ENCODE measurements around the gene PRPF8. TPM values are rescaled to one million over a fixed set of nuclear protein-coding genes. Genes with fewer than 3 reads are reported as not detected.
A peak's percentile ranks its signal among the peaks of the same experiment; 100 is the strongest.
"Not testable (repeated sequence)": the region's sequence is repeated elsewhere in the genome, so short reads cannot be mapped to it uniquely, and the experiment has no call there.

The PRPF8 gene
- total RNA-seq, 2 donors from 2014 or later: 298 to 375 TPM

DNA sequence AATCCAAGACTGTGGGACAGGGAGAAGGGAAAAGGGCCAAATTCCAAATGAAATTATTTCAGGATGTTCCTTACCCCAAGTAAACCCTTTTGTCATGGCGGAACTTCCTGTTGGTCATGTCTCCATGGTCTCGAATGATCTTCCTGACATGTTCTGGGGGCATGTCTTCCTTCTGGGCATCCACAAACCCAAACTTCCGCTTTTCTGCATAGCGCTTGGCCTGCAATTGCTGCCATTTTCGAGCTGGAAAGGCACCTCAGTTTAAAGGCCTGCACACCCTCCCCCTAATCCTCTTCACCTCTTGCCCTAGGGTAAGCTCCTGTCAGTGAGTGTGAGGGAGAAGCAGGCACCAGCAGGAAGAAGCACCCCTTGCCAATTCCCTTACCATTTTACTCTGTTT is 1.2 kb downstream of the PRPF8 start:
- Mint-ChIP-seq H3K27me3 (ENCODE audit: insufficient read depth) (no peaks in the 10 kb centered on the region), H3K4me3 (peak overlapping the region; percentile 97), H3K36me3 (ENCODE audit: low read depth) (peaks cover 56% of the 10 kb centered on the region), H3K4me1 (peaks cover 10% of the 10 kb centered on the region), H3K27ac (peak overlapping the region; percentile 96), H3K9me3 (peaks cover under 1% of the 10 kb centered on the region)
- Histone ChIP-seq H3K36me3 (ENCODE audit: control insufficient read depth, insufficient read depth, low read length) (peaks cover 51% of the 10 kb centered on the region), H3K4me3 (ENCODE audit: low read length) (peak overlapping the region; percentile 92), H3K27ac (ENCODE audit: low read depth, low read length) (no peak overlapping the region), H3K9ac (ENCODE audit: extremely low read depth, low read length, poor library complexity, severe bottlenecking) (peak overlapping the region; percentile 72), H3K9me3 (ENCODE audit: control insufficient read depth, low read length) (no peaks in the 10 kb centered on the region), H3K4me1 (ENCODE audit: control insufficient read depth, insufficient read depth, low read length) (no peaks in the 10 kb centered on the region), H3K27me3 (ENCODE audit: control insufficient read depth, insufficient read depth, low read length, poor library complexity, severe bottlenecking) (no peaks in the 10 kb centered on the region)
- no peak for DNase-seq
- 91 to 95% methylated on average over 4 to 5 of the region's 5 CpGs for WGBS, 2 experiments (ENCODE audit: insufficient coverage in 1 of 2, insufficient read length in 1 of 2)
- TF ChIP-seq, protein P1, sequence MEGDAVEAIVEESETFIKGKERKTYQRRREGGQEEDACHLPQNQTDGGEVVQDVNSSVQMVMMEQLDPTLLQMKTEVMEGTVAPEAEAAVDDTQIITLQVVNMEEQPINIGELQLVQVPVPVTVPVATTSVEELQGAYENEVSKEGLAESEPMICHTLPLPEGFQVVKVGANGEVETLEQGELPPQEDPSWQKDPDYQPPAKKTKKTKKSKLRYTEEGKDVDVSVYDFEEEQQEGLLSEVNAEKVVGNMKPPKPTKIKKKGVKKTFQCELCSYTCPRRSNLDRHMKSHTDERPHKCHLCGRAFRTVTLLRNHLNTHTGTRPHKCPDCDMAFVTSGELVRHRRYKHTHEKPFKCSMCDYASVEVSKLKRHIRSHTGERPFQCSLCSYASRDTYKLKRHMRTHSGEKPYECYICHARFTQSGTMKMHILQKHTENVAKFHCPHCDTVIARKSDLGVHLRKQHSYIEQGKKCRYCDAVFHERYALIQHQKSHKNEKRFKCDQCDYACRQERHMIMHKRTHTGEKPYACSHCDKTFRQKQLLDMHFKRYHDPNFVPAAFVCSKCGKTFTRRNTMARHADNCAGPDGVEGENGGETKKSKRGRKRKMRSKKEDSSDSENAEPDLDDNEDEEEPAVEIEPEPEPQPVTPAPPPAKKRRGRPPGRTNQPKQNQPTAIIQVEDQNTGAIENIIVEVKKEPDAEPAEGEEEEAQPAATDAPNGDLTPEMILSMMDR (conservative IDR thresholded peaks at IDR 0.05): no peak

DNA sequence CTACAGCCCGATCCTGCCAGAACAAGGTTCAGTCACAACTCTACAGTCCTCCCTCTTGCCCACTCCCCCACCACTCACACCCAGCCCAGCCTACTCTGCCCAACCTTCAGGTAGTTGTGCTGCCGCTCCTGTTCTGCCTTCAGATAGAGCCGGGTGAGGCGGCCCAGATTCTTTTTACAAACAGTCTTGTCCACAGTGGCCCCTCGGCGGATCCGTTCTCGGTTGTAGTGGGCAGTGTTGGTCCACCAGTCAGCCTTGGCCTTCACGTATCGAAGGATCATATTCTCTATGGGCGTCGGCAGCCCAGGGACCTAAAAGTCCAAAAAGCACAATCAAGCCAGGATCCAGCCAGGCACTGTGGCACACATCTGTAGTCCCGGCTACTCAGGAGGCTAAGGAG is 8.3 kb downstream of the PRPF8 start:
- no peak overlapping the region for H3K27ac Mint-ChIP-seq
- H3K27me3 ChIP-seq (ENCODE audit: control insufficient read depth, insufficient read depth, low read length, poor library complexity, severe bottlenecking): no peaks in the 10 kb centered on the region
- no peak overlapping the region for H3K4me3 Mint-ChIP-seq
- TF ChIP-seq, protein P1 (conservative IDR thresholded peaks at IDR 0.05): no peak
- no peak overlapping the region for H3K9ac ChIP-seq (ENCODE audit: extremely low read depth, low read length, poor library complexity, severe bottlenecking)
- no peak overlapping the region for H3K4me3 ChIP-seq (ENCODE audit: low read length)
- peaks cover 93% of the 10 kb centered on the region for H3K36me3 ChIP-seq (ENCODE audit: control insufficient read depth, insufficient read depth, low read length)
- H3K9me3 Mint-ChIP-seq: no peaks in the 10 kb centered on the region
- no peaks in the 10 kb centered on the region for H3K9me3 ChIP-seq (ENCODE audit: control insufficient read depth, low read length)
- no peaks in the 10 kb centered on the region for H3K4me1 ChIP-seq (ENCODE audit: control insufficient read depth, insufficient read depth, low read length)
- H3K4me1 Mint-ChIP-seq: no peaks in the 10 kb centered on the region
- 97 to 99% methylated on average over 13 of the region's 13 CpGs for WGBS, 2 experiments (ENCODE audit: insufficient coverage in 1 of 2, insufficient read length in 1 of 2)
- no peak overlapping the region for H3K27ac ChIP-seq (ENCODE audit: low read depth, low read length)
- no peaks in the 10 kb centered on the region for H3K27me3 Mint-ChIP-seq (ENCODE audit: insufficient read depth)
- peaks cover 93% of the 10 kb centered on the region for H3K36me3 Mint-ChIP-seq (ENCODE audit: low read depth)
- DNase-seq: no peak

DNA sequence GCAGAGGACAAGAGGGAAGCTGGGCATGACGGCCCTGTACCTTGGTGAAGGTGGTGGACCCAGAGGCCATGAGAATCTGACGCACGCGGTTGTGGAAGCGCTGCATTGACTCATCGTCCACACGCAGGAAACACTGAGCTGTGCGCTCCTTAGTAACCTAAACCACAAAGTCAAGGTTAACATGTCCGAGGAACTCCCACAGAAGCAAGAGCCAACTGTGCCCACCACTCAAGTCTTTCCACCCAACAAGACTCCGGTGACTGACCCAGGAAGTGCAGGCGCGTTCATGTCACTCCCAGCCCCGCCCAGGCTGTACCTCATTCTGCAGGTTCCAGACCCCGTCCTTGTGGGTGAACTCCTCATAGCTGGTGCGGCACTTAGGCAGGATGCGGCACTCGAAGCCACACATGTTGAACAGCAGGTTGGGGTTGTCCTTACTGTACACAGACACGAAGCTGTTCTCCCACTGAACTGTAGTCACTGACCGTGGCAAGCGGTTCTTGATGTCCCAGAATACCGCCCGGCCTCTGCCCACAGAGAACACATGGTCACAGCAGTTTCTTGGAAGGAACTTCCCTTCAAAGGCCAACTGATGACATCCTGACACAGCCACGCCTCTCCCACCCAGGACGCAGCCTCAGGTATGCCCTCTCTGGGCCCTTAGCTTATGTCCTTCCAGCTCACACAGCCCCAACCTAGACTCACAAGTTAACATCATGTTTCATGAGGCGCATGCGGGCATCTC is 11.5 kb downstream of the PRPF8 start:
- Mint-ChIP-seq H3K4me1 (no peaks in the 10 kb centered on the region), H3K27me3 (ENCODE audit: insufficient read depth) (no peaks in the 10 kb centered on the region), H3K36me3 (ENCODE audit: low read depth) (peaks cover 85% of the 10 kb centered on the region), H3K4me3 (no peak overlapping the region), H3K9me3 (no peaks in the 10 kb centered on the region), H3K27ac (no peak overlapping the region)
- no peaks in the 10 kb centered on the region for H3K4me1 ChIP-seq (ENCODE audit: control insufficient read depth, insufficient read depth, low read length)
- H3K36me3 ChIP-seq (ENCODE audit: control insufficient read depth, insufficient read depth, low read length): peaks cover 88% of the 10 kb centered on the region
- no peak overlapping the region for H3K27ac ChIP-seq (ENCODE audit: low read depth, low read length)
- WGBS, 2 experiments (ENCODE audit: insufficient coverage in 1 of 2, insufficient read length in 1 of 2): 96 to 97% methylated on average over 24 to 26 of the region's 26 CpGs
- no peak for DNase-seq
- no peaks in the 10 kb centered on the region for H3K27me3 ChIP-seq (ENCODE audit: control insufficient read depth, insufficient read depth, low read length, poor library complexity, severe bottlenecking)
- no peak overlapping the region for H3K9ac ChIP-seq (ENCODE audit: extremely low read depth, low read length, poor library complexity, severe bottlenecking)
- TF ChIP-seq, protein P1 (conservative IDR thresholded peaks at IDR 0.05): no peak
- no peak overlapping the region for H3K4me3 ChIP-seq (ENCODE audit: low read length)
- H3K9me3 ChIP-seq (ENCODE audit: control insufficient read depth, low read length): no peaks in the 10 kb centered on the region

DNA sequence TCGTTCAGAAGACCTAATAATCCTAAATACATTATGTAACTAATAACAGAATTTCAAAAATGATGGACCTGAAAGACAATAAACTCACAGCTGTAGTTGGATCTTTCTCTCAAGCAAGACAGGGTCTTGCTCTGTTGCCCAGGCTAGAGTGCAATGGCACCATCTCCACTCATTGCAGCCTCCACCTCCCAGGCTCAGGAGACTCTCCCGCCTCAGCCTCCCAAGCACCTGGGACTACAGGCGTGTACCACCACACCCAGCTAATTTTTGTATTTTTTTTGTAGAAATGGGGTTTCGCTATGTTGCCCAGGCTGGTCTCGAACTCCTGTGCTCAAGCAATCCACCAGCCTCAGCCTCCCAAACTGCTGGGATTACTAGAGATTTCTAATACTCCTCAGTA is 20.7 kb downstream of the PRPF8 start:
- not testable (repeated sequence) for H3K4me3 ChIP-seq (ENCODE audit: low read length); H3K27ac ChIP-seq (ENCODE audit: low read depth, low read length); DNase-seq; H3K27me3 ChIP-seq (ENCODE audit: control insufficient read depth, insufficient read depth, low read length, poor library complexity, severe bottlenecking); H3K27ac Mint-ChIP-seq; H3K9me3 Mint-ChIP-seq; H3K9ac ChIP-seq (ENCODE audit: extremely low read depth, low read length, poor library complexity, severe bottlenecking); H3K4me3 Mint-ChIP-seq; H3K4me1 ChIP-seq (ENCODE audit: control insufficient read depth, insufficient read depth, low read length); H3K9me3 ChIP-seq (ENCODE audit: control insufficient read depth, low read length); H3K4me1 Mint-ChIP-seq; H3K27me3 Mint-ChIP-seq (ENCODE audit: insufficient read depth)
- peaks cover 86% of the 10 kb centered on the region for H3K36me3 ChIP-seq (ENCODE audit: control insufficient read depth, insufficient read depth, low read length)
- H3K36me3 Mint-ChIP-seq (ENCODE audit: low read depth): peaks cover 86% of the 10 kb centered on the region
- WGBS, 2 experiments (ENCODE audit: insufficient coverage in 1 of 2, insufficient read length in 1 of 2): 86% methylated on average over 5 of the region's 5 CpGs; no CpG with 5 or more reads in 1 of the 2 experiments

Measured in endodermal cell (in vitro differentiated cells).